ENCODE results near the gene ITPKC.

GRCh38 chr19:40672573-40673299, 44.2 kb upstream of the ITPKC start:
- TF ChIP-seq ESRRG (CRISPR knock-in tag; IDR thresholded peaks at IDR 0.05) (no peak), ZFP3 (CRISPR knock-in tag; IDR thresholded peaks at IDR 0.05) (no peak), RARB (CRISPR knock-in tag; IDR thresholded peaks at IDR 0.05) (no peak)
